Osteocyte (in vitro differentiated cells): ENCODE measurements around the gene TIMM13. TPM values are rescaled to one million over a fixed set of nuclear protein-coding genes. Genes with fewer than 3 reads are reported as not detected.

Experiments used
- DNase-seq: peaks from one replicate; pipeline ENCODE4 v3.0.0; 2021; ENCODE audit warnings: mixed read lengths; ENCODE audit not compliant: unreplicated experiment; ENCODE audit errors: extremely low spot score
- H3K27ac Mint-ChIP-seq: one replicate; pipeline ENCODE4 v1.8.0; 2021; ENCODE audit warnings: mild to moderate bottlenecking, mixed read lengths; ENCODE audit not compliant: unreplicated experiment
- H3K27me3 Mint-ChIP-seq: one replicate; pipeline ENCODE4 v1.8.0; 2021; ENCODE audit warnings: mixed read lengths; ENCODE audit not compliant: unreplicated experiment
- H3K36me3 Mint-ChIP-seq: one replicate; pipeline ENCODE4 v1.8.0; 2021; ENCODE audit warnings: mixed read lengths; ENCODE audit not compliant: unreplicated experiment
- H3K4me1 Mint-ChIP-seq: one replicate; pipeline ENCODE4 v1.8.0; 2021; ENCODE audit warnings: mixed read lengths; ENCODE audit not compliant: unreplicated experiment
- H3K4me3 Mint-ChIP-seq: one replicate; pipeline ENCODE4 v1.8.0; 2021; ENCODE audit warnings: mild to moderate bottlenecking, moderate library complexity, mixed read lengths; ENCODE audit not compliant: unreplicated experiment
- H3K9me3 Mint-ChIP-seq: one replicate; pipeline ENCODE4 v1.8.0; 2021; ENCODE audit warnings: mixed read lengths; ENCODE audit not compliant: unreplicated experiment
- total RNA-seq: library from RNA; stranded (reverse); gene quantifications from 2 replicates; pipeline ENCODE4 v1.2.1, GENCODE V29; 2021
- TF ChIP-seq, protein P1 (sequence below): fragments of 200-600 bp; sonication (generic); IDR thresholded peaks from 2 replicates; pipeline ENCODE4 v1.5.0; 2021; ENCODE audit warnings: antibody characterized with exemption, mild to moderate bottlenecking, moderate library complexity

TIMM13 gene
- total RNA-seq, 1 donor from 2014 or later = 108 TPM

GRCh38 chr19:2411709-2412108, 15.7 kb downstream of the TIMM13 start:
- TF ChIP-seq, protein P1, sequence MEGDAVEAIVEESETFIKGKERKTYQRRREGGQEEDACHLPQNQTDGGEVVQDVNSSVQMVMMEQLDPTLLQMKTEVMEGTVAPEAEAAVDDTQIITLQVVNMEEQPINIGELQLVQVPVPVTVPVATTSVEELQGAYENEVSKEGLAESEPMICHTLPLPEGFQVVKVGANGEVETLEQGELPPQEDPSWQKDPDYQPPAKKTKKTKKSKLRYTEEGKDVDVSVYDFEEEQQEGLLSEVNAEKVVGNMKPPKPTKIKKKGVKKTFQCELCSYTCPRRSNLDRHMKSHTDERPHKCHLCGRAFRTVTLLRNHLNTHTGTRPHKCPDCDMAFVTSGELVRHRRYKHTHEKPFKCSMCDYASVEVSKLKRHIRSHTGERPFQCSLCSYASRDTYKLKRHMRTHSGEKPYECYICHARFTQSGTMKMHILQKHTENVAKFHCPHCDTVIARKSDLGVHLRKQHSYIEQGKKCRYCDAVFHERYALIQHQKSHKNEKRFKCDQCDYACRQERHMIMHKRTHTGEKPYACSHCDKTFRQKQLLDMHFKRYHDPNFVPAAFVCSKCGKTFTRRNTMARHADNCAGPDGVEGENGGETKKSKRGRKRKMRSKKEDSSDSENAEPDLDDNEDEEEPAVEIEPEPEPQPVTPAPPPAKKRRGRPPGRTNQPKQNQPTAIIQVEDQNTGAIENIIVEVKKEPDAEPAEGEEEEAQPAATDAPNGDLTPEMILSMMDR = no peak
- Mint-ChIP-seq H3K27ac (no peak overlapping the region), H3K27me3 (no peaks in the 10 kb centered on the region), H3K4me3 (no peak overlapping the region), H3K4me1 (no peaks in the 10 kb centered on the region), H3K9me3 (no peaks in the 10 kb centered on the region), H3K36me3 (no peaks in the 10 kb centered on the region)
- no peak for DNase-seq

GRCh38 chr19:2410023-2410422, 17.4 kb downstream of the TIMM13 start:
- H3K27me3 Mint-ChIP-seq = no peaks in the 10 kb centered on the region
- TF ChIP-seq, protein P1 = no peak
- no peak overlapping the region for H3K4me3 Mint-ChIP-seq
- no peaks in the 10 kb centered on the region for H3K36me3 Mint-ChIP-seq
- H3K9me3 Mint-ChIP-seq = no peaks in the 10 kb centered on the region
- no peak for DNase-seq
- H3K4me1 Mint-ChIP-seq = no peaks in the 10 kb centered on the region
- H3K27ac Mint-ChIP-seq = no peak overlapping the region

- TF ChIP-seq, protein P1 = no peak
- Mint-ChIP-seq H3K36me3 (no peaks in the 10 kb centered on the region), H3K9me3 (no peaks in the 10 kb centered on the region), H3K27ac (no peak overlapping the region), H3K4me1 (no peaks in the 10 kb centered on the region), H3K4me3 (no peak overlapping the region), H3K27me3 (no peaks in the 10 kb centered on the region)
- no peak for DNase-seq
Measured at GRCh38 chr19:2409352-2409912, 18.0 kb downstream of the TIMM13 start.

DNA sequence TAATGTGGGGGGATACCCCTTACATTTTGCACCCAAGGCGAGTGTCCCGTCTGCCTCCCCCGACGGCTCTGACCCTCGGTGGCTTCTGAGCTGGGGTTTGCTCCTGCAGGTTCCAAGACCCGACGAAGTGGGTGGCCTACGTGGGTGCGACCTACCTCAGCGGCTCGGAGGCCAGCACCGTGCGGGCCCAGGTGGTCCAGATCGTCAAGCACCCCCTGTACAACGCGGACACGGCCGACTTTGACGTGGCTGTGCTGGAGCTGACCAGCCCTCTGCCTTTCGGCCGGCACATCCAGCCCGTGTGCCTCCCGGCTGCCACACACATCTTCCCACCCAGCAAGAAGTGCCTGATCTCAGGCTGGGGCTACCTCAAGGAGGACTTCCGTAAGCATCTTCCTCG, 19.1 kb downstream of the TIMM13 start:
- TF ChIP-seq, protein P1 = no peak
- no peaks in the 10 kb centered on the region for H3K27me3 Mint-ChIP-seq
- H3K4me3 Mint-ChIP-seq = no peak overlapping the region
- H3K27ac Mint-ChIP-seq = no peak overlapping the region
- H3K9me3 Mint-ChIP-seq = peaks cover 4% of the 10 kb centered on the region
- no peaks in the 10 kb centered on the region for H3K36me3 Mint-ChIP-seq
- no peak for DNase-seq
- H3K4me1 Mint-ChIP-seq = no peaks in the 10 kb centered on the region

DNA sequence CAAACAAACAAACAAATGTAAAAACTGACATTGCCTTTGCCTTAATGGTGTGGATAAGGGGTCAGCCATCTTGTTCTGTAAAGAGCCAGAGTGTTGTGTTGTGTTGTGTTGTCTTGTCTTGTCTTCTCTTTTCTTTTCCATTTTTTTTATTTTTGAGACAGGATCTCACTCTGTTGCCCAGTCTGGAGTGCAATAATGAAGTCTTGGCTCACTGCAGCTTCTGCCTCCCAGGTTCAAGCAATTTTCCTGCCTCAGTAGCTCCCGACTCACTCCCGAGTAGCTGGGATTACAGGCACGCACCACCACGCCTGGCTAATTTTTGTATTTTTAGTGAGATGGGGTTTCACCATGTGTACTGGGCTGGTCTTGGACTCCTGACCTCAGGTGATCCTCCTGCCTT, 27.8 kb downstream of the TIMM13 start:
- H3K36me3 Mint-ChIP-seq = no peaks in the 10 kb centered on the region
- H3K4me1 Mint-ChIP-seq = peaks cover 2% of the 10 kb centered on the region
- peaks cover 4% of the 10 kb centered on the region for H3K9me3 Mint-ChIP-seq
- TF ChIP-seq, protein P1 = no peak
- H3K27me3 Mint-ChIP-seq = no peaks in the 10 kb centered on the region
- H3K4me3 Mint-ChIP-seq = no peak overlapping the region
- no peak for DNase-seq
- no peak overlapping the region for H3K27ac Mint-ChIP-seq
